Activated naive CD4-positive, alpha-beta T cell treated with anti-CD3 and anti-CD28 coated beads for 36 hours (primary cell): ENCODE measurements around the gene PURA. TPM values are rescaled to one million over a fixed set of nuclear protein-coding genes. Genes with fewer than 3 reads are reported as not detected.

Experiments used
- CTCF ChIA-PET: fragments of 350-600 bp; sonication (Branson Sonifier 250); formaldehyde crosslinking; loops from one replicate; lab custom pipeline; 2021; ENCODE audit warnings: antibody characterized with exemption; lab: Charles Lee
- DNase-seq: peaks from one replicate; pipeline ENCODE4 v3.0.0-alpha.2; 2020
- H3K27ac Mint-ChIP-seq: one replicate; pipeline ENCODE4 v1.8.0; 2021; ENCODE audit warnings: mild to moderate bottlenecking, mixed read lengths
- H3K27me3 Mint-ChIP-seq: one replicate; pipeline ENCODE4 v1.8.0; 2021; ENCODE audit warnings: low read depth, mixed read lengths
- H3K36me3 Mint-ChIP-seq: one replicate; pipeline ENCODE4 v1.8.0; 2021; ENCODE audit warnings: low read depth, mixed read lengths
- H3K4me1 Mint-ChIP-seq: one replicate; pipeline ENCODE4 v1.8.0; 2021; ENCODE audit warnings: low read depth, mixed read lengths
- H3K4me3 Mint-ChIP-seq: one replicate; pipeline ENCODE4 v1.8.0; 2021; ENCODE audit warnings: mild to moderate bottlenecking, moderate library complexity, mixed read lengths
- H3K9me3 Mint-ChIP-seq: one replicate; pipeline ENCODE4 v1.8.0; 2021; ENCODE audit warnings: mixed read lengths
- intact Hi-C: fragments of 100-400 bp; cut with micrococcal nuclease; formaldehyde crosslinking; loops from one replicate; pipeline ENCODE4 v1.15.1; 2023
- total RNA-seq, 2 experiments: library from RNA; stranded (reverse); gene quantifications; one replicate each; pipeline ENCODE4 v1.2.3, GENCODE V29; 2021

Gene PURA
- total RNA-seq, 2 experiments from 2014 or later: 9.0 to 10.3 TPM

DNA sequence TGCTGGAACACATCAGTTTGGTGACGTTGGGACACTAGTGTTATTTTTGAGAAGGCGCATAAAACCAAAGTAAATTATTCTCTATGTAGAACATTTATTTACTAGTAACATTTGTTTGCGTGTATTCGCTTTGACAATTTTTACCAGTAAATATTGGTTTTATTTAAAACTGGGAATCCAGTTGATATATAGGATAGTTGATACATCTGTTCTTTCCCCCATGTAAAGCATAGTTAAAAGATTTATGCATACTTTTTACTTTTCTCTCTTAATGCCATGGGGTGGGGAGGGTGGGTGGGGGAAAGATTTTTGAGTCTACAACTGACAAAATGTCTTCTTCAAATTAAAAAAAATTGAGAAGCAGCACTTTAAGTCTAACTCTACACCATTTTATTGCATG is 11.7 kb downstream of the PURA start, which contains the start of gene IGIP:
Gene IGIP (plus strand): TSS at position 301 of the 400 bp plus-strand sequence. CDS start 2,540 bp downstream, outside the sequence.
- Mint-ChIP-seq H3K36me3 (no peaks in the 10 kb centered on the region), H3K27ac (no peak within 1 kb of the TSS), H3K4me1 (peaks cover 39% of the 10 kb centered on the region), H3K27me3 (no peaks in the 10 kb centered on the region), H3K9me3 (no peaks in the 10 kb centered on the region), H3K4me3 (no peak within 1 kb of the TSS)
- intact Hi-C loops: no loop called here
- no peak for DNase-seq
- CTCF ChIA-PET: no interaction called here

DNA sequence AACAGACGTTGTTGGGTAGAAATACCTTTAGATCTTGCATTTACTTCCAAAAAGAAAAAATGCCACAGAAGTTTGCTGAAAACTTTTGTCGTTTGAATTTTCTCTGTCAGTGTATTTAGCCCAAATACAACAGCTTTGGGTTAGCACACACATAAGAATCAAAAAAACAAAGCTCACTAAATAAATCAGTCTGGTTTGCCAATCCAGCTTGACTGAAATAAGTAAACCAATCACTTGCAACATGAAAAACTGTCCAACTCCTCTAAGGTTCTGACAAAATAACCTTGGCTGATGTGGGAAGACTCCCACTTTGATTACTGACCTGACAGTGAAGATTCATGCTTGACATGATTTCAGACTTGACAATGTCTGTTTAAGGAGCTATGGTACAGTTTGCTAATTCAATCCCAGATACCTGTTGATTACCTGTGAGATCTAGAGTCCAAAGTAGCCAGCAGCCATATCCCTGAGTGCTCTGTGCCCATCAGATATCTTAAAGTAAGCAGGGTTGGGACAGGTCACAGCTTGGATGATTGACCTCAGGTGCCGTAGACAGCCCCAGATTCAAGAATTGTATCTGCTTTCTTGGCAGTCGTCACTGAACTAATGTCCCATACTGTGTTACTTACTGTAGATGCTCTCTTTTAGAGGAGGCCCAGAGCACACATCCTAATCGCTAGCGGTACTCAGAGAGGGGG is 12.6 kb downstream of the PURA start:
- DNase-seq: no peak
- no peak overlapping the region for H3K27ac Mint-ChIP-seq
- CTCF ChIA-PET: interaction anchor here (0.6 to 0.9 kb wide), 4 partner anchors 9 to 31 kb away, joined by 3 read pairs; no protein-coding TSS in a partner anchor
- peaks cover 45% of the 10 kb centered on the region for H3K4me1 Mint-ChIP-seq
- H3K9me3 Mint-ChIP-seq: no peaks in the 10 kb centered on the region
- no peak overlapping the region for H3K4me3 Mint-ChIP-seq
- no peaks in the 10 kb centered on the region for H3K27me3 Mint-ChIP-seq
- no peaks in the 10 kb centered on the region for H3K36me3 Mint-ChIP-seq
- intact Hi-C loops: no loop called here

DNA sequence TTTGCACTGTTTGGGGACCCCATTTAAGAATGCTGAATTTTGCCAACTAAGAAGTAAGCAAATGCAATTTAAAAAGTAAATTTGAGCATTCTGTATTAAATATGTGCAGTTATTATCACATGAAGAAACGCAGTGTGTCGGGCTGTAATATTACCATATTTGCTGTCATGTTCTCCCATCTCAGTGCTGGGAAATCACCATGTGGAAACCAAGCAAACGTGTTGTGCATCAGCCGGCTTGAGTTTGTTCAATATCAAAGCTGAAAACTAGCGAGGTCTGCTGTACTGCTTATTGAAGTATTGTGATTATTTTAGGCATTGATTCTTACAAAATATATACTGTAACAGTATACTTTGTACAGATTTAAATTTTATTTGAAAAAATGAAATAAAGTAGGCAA is 14.5 kb downstream of the PURA start:
- no peak overlapping the region for H3K27ac Mint-ChIP-seq
- no peak for DNase-seq
- peaks cover 45% of the 10 kb centered on the region for H3K4me1 Mint-ChIP-seq
- no peak overlapping the region for H3K4me3 Mint-ChIP-seq
- CTCF ChIA-PET: interaction anchor here (1.0 kb wide), 1 partner anchor 8 kb away, joined by 3 read pairs; no protein-coding TSS in a partner anchor
- no peaks in the 10 kb centered on the region for H3K36me3 Mint-ChIP-seq
- intact Hi-C loops: no loop called here
- H3K9me3 Mint-ChIP-seq: no peaks in the 10 kb centered on the region
- no peaks in the 10 kb centered on the region for H3K27me3 Mint-ChIP-seq

DNA sequence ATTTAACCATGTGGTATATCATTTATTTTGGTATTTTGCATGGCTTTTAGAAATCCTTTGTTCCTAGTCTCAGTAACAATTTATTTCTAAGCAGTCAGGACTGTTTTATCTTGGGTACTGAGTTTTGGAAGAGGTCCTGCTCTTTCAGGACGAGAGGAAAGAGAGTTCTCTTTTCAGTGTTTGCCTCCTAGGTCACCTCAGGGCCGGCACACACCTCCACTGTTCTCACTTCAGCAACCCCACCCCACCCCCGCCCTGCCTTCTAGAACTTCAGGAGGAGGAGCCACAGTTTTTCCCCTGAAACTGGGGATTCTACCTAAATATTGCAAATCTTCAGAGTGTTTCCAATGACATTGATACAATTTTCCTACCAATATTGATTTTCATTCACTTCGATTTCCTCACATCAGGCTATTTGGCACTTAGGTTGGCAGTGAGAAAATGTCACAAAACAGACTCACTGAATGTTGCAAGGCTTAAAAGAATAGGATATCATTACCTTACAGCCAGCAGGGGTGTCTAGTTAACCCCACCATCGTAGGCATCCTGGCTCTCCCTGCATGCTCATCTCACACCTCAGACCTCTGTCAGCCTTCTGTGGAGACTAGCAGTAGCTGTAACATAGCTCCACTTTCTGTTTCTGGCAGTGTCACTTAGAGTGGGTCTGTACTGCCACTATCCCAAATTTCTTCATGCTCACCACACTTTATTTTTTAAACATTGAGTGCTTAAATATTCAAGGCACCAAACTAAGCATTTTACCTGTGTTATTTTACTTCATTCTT is 17.2 kb downstream of the PURA start:
- CTCF ChIA-PET: interaction anchor here (0.9 to 2.1 kb wide), 7 partner anchors 11 to 58 kb away, joined by 3 to 24 read pairs (median 6); no protein-coding TSS in a partner anchor
- no peak overlapping the region for H3K4me3 Mint-ChIP-seq
- H3K27me3 Mint-ChIP-seq: no peaks in the 10 kb centered on the region
- no peaks in the 10 kb centered on the region for H3K9me3 Mint-ChIP-seq
- intact Hi-C loops: no loop called here
- peaks cover 42% of the 10 kb centered on the region for H3K4me1 Mint-ChIP-seq
- H3K36me3 Mint-ChIP-seq: no peaks in the 10 kb centered on the region
- DNase-seq: no peak
- no peak overlapping the region for H3K27ac Mint-ChIP-seq

DNA sequence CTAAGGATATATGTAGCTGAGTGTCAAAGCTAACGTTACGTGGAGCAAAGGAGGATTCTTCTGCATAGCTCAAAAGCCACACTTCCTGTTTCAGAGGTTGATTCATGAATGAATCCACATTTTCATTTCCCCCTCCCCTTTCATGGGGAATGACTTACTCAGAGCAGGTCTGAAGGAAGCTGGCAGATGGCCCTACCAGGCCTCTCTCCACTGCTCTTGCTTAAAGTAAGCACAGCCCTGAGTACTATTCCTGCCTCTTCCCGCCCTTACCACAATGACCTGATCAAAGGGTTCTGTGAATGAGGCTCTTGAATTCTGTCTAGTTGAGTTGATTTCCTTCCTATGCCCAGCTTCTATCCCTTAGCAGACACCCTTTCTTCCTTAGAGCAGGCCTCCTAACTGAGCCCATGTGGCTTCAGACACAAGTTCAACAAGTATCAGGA is 18.1 kb downstream of the PURA start:
- Mint-ChIP-seq H3K4me1 (peaks cover 39% of the 10 kb centered on the region), H3K4me3 (no peak overlapping the region), H3K36me3 (no peaks in the 10 kb centered on the region), H3K27me3 (no peaks in the 10 kb centered on the region), H3K27ac (no peak overlapping the region), H3K9me3 (no peaks in the 10 kb centered on the region)
- intact Hi-C loops: no loop called here
- peak; percentile 55 for DNase-seq
- CTCF ChIA-PET: interaction anchor here (0.8 to 2.1 kb wide), 8 partner anchors 10 to 59 kb away, joined by 3 to 24 read pairs (median 6); no protein-coding TSS in a partner anchor

DNA sequence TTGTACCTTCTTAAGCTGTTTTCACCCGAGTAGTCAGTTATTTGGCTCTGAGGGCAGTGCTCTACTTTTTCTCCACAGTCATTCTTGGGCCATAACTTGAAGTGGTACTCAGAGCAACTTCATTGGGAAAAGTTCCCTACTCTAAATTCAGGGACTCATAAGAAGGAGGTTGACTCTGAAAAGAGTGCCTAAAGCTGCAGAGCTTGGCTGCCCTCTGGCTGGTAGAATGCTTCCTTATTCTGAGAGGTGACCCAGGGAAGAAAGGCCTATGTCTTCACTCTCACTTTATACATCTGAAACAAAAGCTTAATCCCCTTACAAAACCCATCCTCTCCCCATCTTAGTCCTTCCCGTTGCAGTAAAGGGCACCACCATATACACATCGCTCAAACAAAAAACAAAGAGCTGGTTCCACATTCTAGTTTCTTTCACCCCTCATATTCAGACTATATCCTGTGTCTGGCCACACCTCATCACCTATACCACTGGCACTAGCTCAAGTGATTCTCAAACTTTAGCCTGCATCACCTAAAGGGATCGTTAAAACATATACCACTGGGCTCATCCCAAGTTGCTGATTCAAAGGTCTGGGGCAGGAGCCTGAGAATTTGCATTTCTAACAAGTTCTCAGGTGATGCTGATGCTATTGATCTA is 19.7 kb downstream of the PURA start:
- intact Hi-C loops: no loop called here
- no peak overlapping the region for H3K4me3 Mint-ChIP-seq
- CTCF ChIA-PET: interaction anchor here (0.8 to 3.8 kb wide), 6 partner anchors 11 to 60 kb away, joined by 3 to 39 read pairs (median 6); no protein-coding TSS in a partner anchor
- H3K27ac Mint-ChIP-seq: no peak overlapping the region
- DNase-seq: no peak
- H3K36me3 Mint-ChIP-seq: no peaks in the 10 kb centered on the region
- H3K9me3 Mint-ChIP-seq: no peaks in the 10 kb centered on the region
- peaks cover 38% of the 10 kb centered on the region for H3K4me1 Mint-ChIP-seq
- no peaks in the 10 kb centered on the region for H3K27me3 Mint-ChIP-seq

DNA sequence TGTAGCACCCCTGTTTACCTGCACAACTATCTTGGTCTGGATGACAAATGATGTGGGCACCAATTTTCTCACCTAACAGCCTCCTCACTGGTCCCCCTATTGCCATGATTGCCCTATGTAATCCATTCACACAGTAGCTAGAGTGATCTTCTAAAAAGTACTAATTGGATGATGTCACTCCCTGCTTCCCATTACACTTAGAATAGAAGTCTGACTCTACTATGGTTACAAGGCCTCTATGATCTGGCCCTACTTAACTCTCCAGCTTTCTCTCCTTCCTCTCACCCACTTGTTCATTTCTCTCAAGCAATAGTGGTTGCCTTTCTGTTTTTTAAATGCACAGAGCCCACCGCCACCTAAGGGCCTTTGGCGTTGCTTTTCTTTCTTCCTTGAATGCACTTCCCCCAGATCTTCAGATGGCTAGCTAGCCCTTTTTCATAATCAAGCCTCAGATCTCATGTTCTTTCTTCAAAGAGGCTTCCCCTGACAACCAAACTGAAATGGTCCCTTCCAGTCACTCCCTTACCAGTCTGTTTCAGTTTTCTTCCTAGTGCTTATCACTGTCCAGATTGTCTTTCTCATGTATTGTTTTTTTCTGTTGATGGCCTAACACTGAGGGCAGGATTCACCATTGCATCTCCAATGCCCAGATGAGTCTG is 20.5 kb downstream of the PURA start:
- CTCF ChIA-PET: interaction anchor here (1.2 to 3.8 kb wide), 4 partner anchors 10 to 61 kb away, joined by 3 to 39 read pairs (median 10); no protein-coding TSS in a partner anchor
- H3K27ac Mint-ChIP-seq: no peak overlapping the region

DNA sequence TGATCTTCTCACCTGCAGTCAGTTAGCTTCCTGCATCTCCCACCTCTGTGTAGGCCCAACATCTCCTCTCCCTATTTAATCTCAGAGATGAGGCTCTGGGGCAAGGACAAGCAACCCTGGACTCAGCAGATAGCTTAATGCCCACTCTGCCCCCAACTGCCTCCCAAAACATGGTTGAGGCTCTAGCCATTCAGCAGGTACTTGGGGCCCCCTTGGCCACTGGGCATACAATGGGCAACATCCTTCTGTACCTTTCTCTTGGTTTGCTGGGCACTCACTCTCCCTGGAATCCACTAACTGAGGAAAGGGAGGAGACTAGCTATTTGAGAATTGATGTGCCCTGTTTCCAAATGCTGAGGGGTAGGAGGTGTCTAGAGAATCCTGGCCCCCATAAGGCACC is 21.2 kb downstream of the PURA start:
- H3K36me3 Mint-ChIP-seq: no peaks in the 10 kb centered on the region
- H3K4me3 Mint-ChIP-seq: no peak overlapping the region
- intact Hi-C loops: no loop called here
- no peak overlapping the region for H3K27ac Mint-ChIP-seq
- H3K27me3 Mint-ChIP-seq: no peaks in the 10 kb centered on the region
- DNase-seq: no peak
- H3K4me1 Mint-ChIP-seq: peaks cover 37% of the 10 kb centered on the region
- CTCF ChIA-PET: interaction anchor here (1.4 to 3.8 kb wide), 2 partner anchors 10 to 13 kb away, joined by 3 to 39 read pairs; no protein-coding TSS in a partner anchor
- H3K9me3 Mint-ChIP-seq: no peaks in the 10 kb centered on the region

More for the DNA sequence above, 20.5 kb downstream of the PURA start:
- intact Hi-C loops: no loop called here
- H3K27me3 Mint-ChIP-seq: no peaks in the 10 kb centered on the region
- no peak overlapping the region for H3K4me3 Mint-ChIP-seq
- no peak for DNase-seq
- peaks cover 37% of the 10 kb centered on the region for H3K4me1 Mint-ChIP-seq
- H3K36me3 Mint-ChIP-seq: no peaks in the 10 kb centered on the region
- H3K9me3 Mint-ChIP-seq: no peaks in the 10 kb centered on the region

DNA sequence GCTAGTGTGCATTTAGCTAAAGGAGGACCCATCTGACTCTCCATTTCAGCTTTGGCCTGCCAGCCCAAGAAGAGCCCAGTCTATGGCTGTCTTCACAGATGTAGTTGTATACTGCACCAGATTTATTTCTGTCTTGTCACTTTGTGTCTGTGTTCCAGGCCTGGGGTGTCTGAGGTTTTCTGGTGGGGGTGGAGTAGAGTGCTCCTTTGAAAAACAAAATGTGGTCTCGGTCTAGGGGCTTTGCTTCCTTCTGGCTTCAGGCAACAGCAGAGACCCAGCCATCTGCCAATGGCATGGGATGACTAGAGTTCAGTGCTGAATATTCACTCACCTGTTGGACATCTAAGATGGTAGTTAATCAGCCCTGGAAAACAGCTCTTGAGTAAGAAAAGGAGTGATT is 22.7 kb downstream of the PURA start:
- H3K27ac Mint-ChIP-seq: no peak overlapping the region
- H3K9me3 Mint-ChIP-seq: no peaks in the 10 kb centered on the region
- intact Hi-C loops: no loop called here
- H3K36me3 Mint-ChIP-seq: no peaks in the 10 kb centered on the region
- DNase-seq: no peak
- H3K4me3 Mint-ChIP-seq: no peak overlapping the region
- CTCF ChIA-PET: interaction anchor here (0.9 to 4.6 kb wide), 3 partner anchors 8 to 63 kb away, joined by 3 to 39 read pairs (median 16); no protein-coding TSS in a partner anchor
- H3K4me1 Mint-ChIP-seq: peaks cover 24% of the 10 kb centered on the region
- no peaks in the 10 kb centered on the region for H3K27me3 Mint-ChIP-seq

DNA sequence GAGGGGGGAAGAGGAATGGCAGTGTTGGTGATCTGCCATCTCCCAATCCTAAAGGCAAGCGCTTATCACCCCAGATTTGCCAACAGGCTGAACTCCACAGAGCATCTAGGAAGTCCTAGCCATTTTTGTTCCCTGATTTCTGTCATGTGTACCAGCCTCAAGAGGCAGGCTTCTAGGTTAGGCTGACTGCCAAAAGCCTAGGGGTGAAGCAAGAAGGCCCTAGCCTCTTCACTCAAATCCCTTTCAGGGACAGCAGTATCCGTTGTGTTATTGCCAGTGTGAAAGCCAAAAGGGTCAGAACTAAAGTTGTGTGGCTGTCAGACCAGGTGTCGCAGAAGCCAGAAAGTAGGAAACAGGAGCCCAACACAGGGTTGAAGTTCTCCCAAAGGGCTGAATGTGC is 26.5 kb downstream of the PURA start:
- Mint-ChIP-seq H3K4me3 (no peak overlapping the region), H3K4me1 (peaks cover 9% of the 10 kb centered on the region), H3K9me3 (no peaks in the 10 kb centered on the region), H3K36me3 (no peaks in the 10 kb centered on the region), H3K27ac (no peak overlapping the region), H3K27me3 (peaks cover 8% of the 10 kb centered on the region)
- CTCF ChIA-PET: interaction anchor here (1.3 to 4.6 kb wide), 3 partner anchors 11 to 67 kb away, joined by 3 to 16 read pairs (median 5); no protein-coding TSS in a partner anchor
- no peak for DNase-seq
- intact Hi-C loops: loop anchor here (10.0 kb wide), 1 partner anchor 904 kb away; no protein-coding TSS in a partner anchor

DNA sequence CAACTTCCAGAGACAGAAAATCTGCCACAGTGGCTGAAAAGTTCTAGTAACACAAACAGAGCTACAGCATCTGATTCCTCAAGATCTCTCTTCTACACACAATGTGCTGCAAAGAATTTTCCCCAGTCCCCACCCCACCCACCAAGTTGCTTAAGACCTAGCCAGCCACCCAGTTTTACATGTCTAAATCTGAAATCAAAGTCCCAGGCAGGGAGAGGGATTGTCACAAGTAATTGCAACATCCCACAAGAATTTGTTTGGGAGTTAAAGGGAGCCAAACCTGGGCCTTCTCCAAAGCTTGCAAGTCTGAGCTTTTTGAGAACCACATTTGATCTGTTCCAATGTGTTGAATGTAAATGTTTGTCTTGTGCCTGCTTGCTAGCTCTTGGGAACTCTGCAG is 27.3 kb downstream of the PURA start:
- peaks cover 14% of the 10 kb centered on the region for H3K4me1 Mint-ChIP-seq
- CTCF ChIA-PET: interaction anchor here (0.7 to 6.6 kb wide), 6 partner anchors 9 to 67 kb away, joined by 3 to 80 read pairs (median 3); no protein-coding TSS in a partner anchor
- no peak overlapping the region for H3K27ac Mint-ChIP-seq
- intact Hi-C loops: loop anchor here (10.0 kb wide), 1 partner anchor 904 kb away; no protein-coding TSS in a partner anchor
- DNase-seq: no peak
- H3K27me3 Mint-ChIP-seq: peaks cover 11% of the 10 kb centered on the region
- no peaks in the 10 kb centered on the region for H3K36me3 Mint-ChIP-seq
- H3K9me3 Mint-ChIP-seq: no peaks in the 10 kb centered on the region
- H3K4me3 Mint-ChIP-seq: no peak overlapping the region
